Right lobe of liver (tissue), 4 donors: Measurements from ENCODE around the gene CSNK2A3.

ENCODE experiments used
- POLR2A ChIP-seq: fragments of 450-650 bp; IDR thresholded peaks from one replicate; pipeline ENCODE4 v1.6.1; 2017; ENCODE audit warnings: antibody characterized with exemption, mild to moderate bottlenecking
- TF ChIP-seq, protein P1 (sequence below), 4 donors: fragments of 200-600 bp in 3 of 4; fragments of 450-650 bp in 1 of 4; IDR thresholded peaks; one replicate each; pipeline versions ENCODE4 v1.5.1 to v1.8.0; 2016 to 2022; ENCODE audit warnings: antibody characterized with exemption in 4 of 4, mild to moderate bottlenecking in 2 of 4
- donor health status: DM: no; HTN: no; CAD: no.
- donor health status: DM: no; HTN: no; CAD: no.
- donor health status: DM: no; HTN: yes; CAD: no.

DNA sequence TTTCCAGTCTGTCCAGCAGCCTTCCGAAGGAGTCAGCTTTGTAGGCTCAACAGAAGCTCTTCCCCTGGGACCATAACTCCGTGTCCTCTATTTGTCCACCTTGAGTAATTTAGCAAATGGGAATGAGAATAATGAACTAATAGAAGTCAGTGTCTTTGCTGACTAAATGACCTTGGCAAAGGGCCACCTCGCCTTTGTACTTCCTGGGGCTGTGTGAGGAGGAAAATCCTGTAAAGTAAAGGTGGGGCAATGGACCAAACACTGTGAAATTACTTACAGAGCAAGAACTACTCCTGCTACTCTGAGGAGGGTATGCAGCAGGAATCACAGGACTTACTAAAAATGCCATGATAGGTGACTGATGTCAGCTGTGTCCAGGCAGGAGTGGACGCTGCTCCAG lies 36.2 kb upstream of the CSNK2A3 start:
- TF ChIP-seq POLR2A: no peak
- TF ChIP-seq, protein P1, sequence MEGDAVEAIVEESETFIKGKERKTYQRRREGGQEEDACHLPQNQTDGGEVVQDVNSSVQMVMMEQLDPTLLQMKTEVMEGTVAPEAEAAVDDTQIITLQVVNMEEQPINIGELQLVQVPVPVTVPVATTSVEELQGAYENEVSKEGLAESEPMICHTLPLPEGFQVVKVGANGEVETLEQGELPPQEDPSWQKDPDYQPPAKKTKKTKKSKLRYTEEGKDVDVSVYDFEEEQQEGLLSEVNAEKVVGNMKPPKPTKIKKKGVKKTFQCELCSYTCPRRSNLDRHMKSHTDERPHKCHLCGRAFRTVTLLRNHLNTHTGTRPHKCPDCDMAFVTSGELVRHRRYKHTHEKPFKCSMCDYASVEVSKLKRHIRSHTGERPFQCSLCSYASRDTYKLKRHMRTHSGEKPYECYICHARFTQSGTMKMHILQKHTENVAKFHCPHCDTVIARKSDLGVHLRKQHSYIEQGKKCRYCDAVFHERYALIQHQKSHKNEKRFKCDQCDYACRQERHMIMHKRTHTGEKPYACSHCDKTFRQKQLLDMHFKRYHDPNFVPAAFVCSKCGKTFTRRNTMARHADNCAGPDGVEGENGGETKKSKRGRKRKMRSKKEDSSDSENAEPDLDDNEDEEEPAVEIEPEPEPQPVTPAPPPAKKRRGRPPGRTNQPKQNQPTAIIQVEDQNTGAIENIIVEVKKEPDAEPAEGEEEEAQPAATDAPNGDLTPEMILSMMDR (IDR thresholded peaks at IDR 0.05): no peak
